K562 (cell line): Measurements from ENCODE around the gene ZC3H15. TPM values are rescaled to one million over a fixed set of nuclear protein-coding genes. Genes with fewer than 3 reads are reported as not detected.

Experiments
- ATAC-seq: fragments of 200-7000 bp; cut with Tn5 transposase; 3 replicates; pipeline ENCODE4 v1.9.1; 2020; ENCODE audit warnings: moderate library complexity
- BruUV-seq: library from RNA; stranded (reverse); fragments of 400-500 nt; replicated peaks from 2 replicates; lab custom pipeline; 2021; lab: Mats Ljungman, UMichigan
- CTCF ChIA-PET: fragments of 300-600 bp; formaldehyde crosslinking; extraction: SDS; loops from one replicate; lab custom pipeline; 2021; ENCODE audit warnings: low intra/inter-chr PET ratio; lab: Yijun Ruan, JAX
- POLR2A ChIA-PET: fragments of 300-600, 350-650 bp; sonication (Branson Sonifier 250); formaldehyde crosslinking; extraction: SDS; loops from one replicate; lab custom pipeline; 2021; ENCODE audit warnings: antibody characterized with exemption, inconsistent platforms; lab: Yijun Ruan, JAX
- DNase-seq, 4 experiments: peaks; one replicate each; pipeline versions ENCODE4 v3.0.0 to v3.0.0-alpha.2; 2011 to 2018; ENCODE audit warnings: low spot score in 3 of 4, mixed read lengths in 3 of 4; ENCODE audit errors: extremely low read depth in 1 of 4
- FAIRE-seq: peaks from 2 replicates; lab custom pipeline; 2011; peaks lifted over from hg19 to GRCh38; lab: Jason Lieb, UNC
- H2AFZ ChIP-seq: 2 replicates; pipeline ENCODE4 v1.6.0; 2011; ENCODE audit warnings: low read depth, low read length, control low read depth, inconsistent platforms
- H3K27ac ChIP-seq: fragments of 200-600 bp; 3 replicates; pipeline ENCODE4 v1.8.0; 2011; ENCODE audit warnings: low read depth, mild to moderate bottlenecking, control low read depth, inconsistent platforms, low read length, moderate library complexity, mixed read lengths; ENCODE audit errors: extremely low read depth
- H3K27me3 ChIP-seq, 2 experiments: fragments of 300-600 bp in 1 of 2; 2 replicates in 1 of 2; 3 replicates in 1 of 2; pipeline versions ENCODE4 v1.6.0 to v1.8.0; 2011; ENCODE audit warnings: inconsistent platforms in 2 of 2, low read length in 2 of 2, mild to moderate bottlenecking in 1 of 2, mixed read lengths in 1 of 2, moderate library complexity in 1 of 2; ENCODE audit not compliant: control insufficient read depth in 2 of 2, insufficient read depth in 2 of 2
- H3K36me3 ChIP-seq: fragments of 300-600 bp; 3 replicates; pipeline ENCODE4 v1.8.0; 2011; ENCODE audit warnings: mild to moderate bottlenecking, low read length, inconsistent platforms; ENCODE audit not compliant: control insufficient read depth, insufficient read depth
- H3K4me1 ChIP-seq, 2 experiments: fragments of 200-600 bp in 1 of 2; replicated peaks in 1 of 2; 2 replicates in 1 of 2; 3 replicates in 1 of 2; pipeline versions ENCODE4 v1.5.1 to v1.8.0; 2011; ENCODE audit warnings: inconsistent platforms in 2 of 2, low read length in 2 of 2, mild to moderate bottlenecking in 1 of 2, mixed read lengths in 1 of 2, moderate library complexity in 1 of 2; ENCODE audit not compliant: control insufficient read depth in 2 of 2, insufficient read depth in 2 of 2
- H3K4me2 ChIP-seq: 2 replicates; pipeline ENCODE4 v1.6.1; 2011; ENCODE audit warnings: low read length, control low read depth, inconsistent platforms, mixed read lengths; ENCODE audit not compliant: insufficient read depth
- H3K4me3 ChIP-seq: fragments of 200-600 bp; sonication (generic), shearing (Covaris generic); 2 replicates; pipeline ENCODE4 v1.5.1; 2016; ENCODE audit warnings: control low read depth, inconsistent platforms
- H3K79me2 ChIP-seq: fragments of 200-600 bp; 3 replicates; pipeline ENCODE4 v1.8.0; 2011; ENCODE audit warnings: low read length, inconsistent platforms; ENCODE audit not compliant: control insufficient read depth, insufficient read depth
- H3K9ac ChIP-seq, 2 experiments: 2 replicates each; pipeline versions ENCODE4 v1.6.0 to v1.6.1; 2011; ENCODE audit warnings: low read depth in 2 of 2, low read length in 2 of 2, control low read depth in 1 of 2, inconsistent platforms in 1 of 2, mild to moderate bottlenecking in 1 of 2, mixed read lengths in 1 of 2; ENCODE audit not compliant: insufficient read depth in 1 of 2
- H3K9me1 ChIP-seq: one replicate; pipeline ENCODE4 v1.6.0; 2011; ENCODE audit warnings: inconsistent platforms, mild to moderate bottlenecking, low read length, moderate library complexity; ENCODE audit not compliant: control insufficient read depth, insufficient read depth
- H3K9me3 ChIP-seq: replicated peaks from 2 replicates; pipeline ENCODE4 v1.5.1; 2011; ENCODE audit warnings: low read depth, low read length, inconsistent platforms; ENCODE audit not compliant: control insufficient read depth, insufficient read depth
- H4K20me1 ChIP-seq: replicated peaks from 2 replicates; pipeline ENCODE4 v1.6.1; 2011; ENCODE audit warnings: low read length, inconsistent platforms, mixed read lengths; ENCODE audit not compliant: control insufficient read depth, insufficient read depth
- CBFB ChIP-seq: sonication (generic); formaldehyde crosslinking; IDR thresholded peaks from 2 replicates; pipeline ENCODE4 v1.4.0; 2020; ENCODE audit warnings: mild to moderate bottlenecking, missing genetic modification reagents
- CHD2 ChIP-seq: IDR thresholded peaks from 2 replicates; pipeline ENCODE4 v1.6.1; 2011; ENCODE audit warnings: low read depth, low read length
- EHMT2 ChIP-seq: fragments of 450-650 bp; IDR thresholded peaks from 2 replicates; pipeline ENCODE4 v1.6.1; 2018; ENCODE audit warnings: antibody characterized with exemption
- FOXA3 ChIP-seq, 2 experiments: fragments of 450-650 bp in 1 of 2; sonication (generic) in 1 of 2; formaldehyde crosslinking; IDR thresholded peaks in 1 of 2; conservative IDR thresholded peaks in 1 of 2; 2 replicates each; pipeline versions ENCODE4 v1.4.0 to v1.8.0; 2020 to 2022; ENCODE audit warnings: mild to moderate bottlenecking in 2 of 2, missing genetic modification reagents in 1 of 2
- POLR3A ChIP-seq: IDR thresholded peaks from 2 replicates; pipeline ENCODE4 v1.6.1; 2011; ENCODE audit warnings: borderline replicate concordance, mild to moderate bottlenecking, moderate library complexity; ENCODE audit not compliant: insufficient read length, insufficient read depth; ENCODE audit errors: extremely low read depth
- SREBF1 ChIP-seq: fragments of 150-350 bp; IDR thresholded peaks from 2 replicates; pipeline ENCODE4 v1.6.1; 2014; ENCODE audit warnings: antibody characterized with exemption, low read depth, low read length, borderline replicate concordance
- TOE1 ChIP-seq, 2 experiments: fragments of 450-650 bp in 1 of 2; sonication (generic) in 1 of 2; formaldehyde crosslinking in 1 of 2; IDR thresholded peaks; 2 replicates each; pipeline versions ENCODE4 v1.7.1 to v1.8.0; 2016 to 2022; ENCODE audit warnings: borderline replicate concordance in 2 of 2, mild to moderate bottlenecking in 2 of 2, antibody characterized with exemption in 1 of 2, inconsistent platforms in 1 of 2, low read depth in 1 of 2, missing genetic modification reagents in 1 of 2, moderate library complexity in 1 of 2
- ZFP1 ChIP-seq: fragments of 450-650 bp; formaldehyde crosslinking; IDR thresholded peaks from 2 replicates; pipeline ENCODE4 v1.4.0; 2020; ENCODE audit warnings: mild to moderate bottlenecking, mixed read lengths
- ZNF133 ChIP-seq: fragments of 250-450 bp; sonication (Bioruptor Pico); IDR thresholded peaks from 2 replicates; pipeline ENCODE4 v1.4.0; 2020; ENCODE audit warnings: mild to moderate bottlenecking
- ZNF134 ChIP-seq: fragments of 250-450 bp; sonication (Bioruptor Pico); conservative IDR thresholded peaks from 2 replicates; pipeline ENCODE4 v1.4.0; 2020
- ZNF584 ChIP-seq: fragments of 200-800 bp; sonication (Bioruptor generic); IDR thresholded peaks from 2 replicates; pipeline ENCODE4 v1.6.1; 2016; ENCODE audit warnings: low read depth, mild to moderate bottlenecking, missing genetic modification characterization, missing compliant biosample characterization
- ZNF707 ChIP-seq: fragments of 250-450 bp; sonication (Bioruptor Pico); conservative IDR thresholded peaks from 2 replicates; pipeline ENCODE4 v1.8.0; 2022; ENCODE audit warnings: inconsistent platforms, mild to moderate bottlenecking, moderate library complexity
- ZSCAN29 ChIP-seq: fragments of 450-650 bp; IDR thresholded peaks from 2 replicates; pipeline ENCODE4 v1.6.1; 2017
- WGBS: fragments of 100-300 bp; shearing (Covaris generic); methylation state at CpG from one replicate; pipeline ENCODE4 v1.1.6; 2016; ENCODE audit warnings: low coverage, mixed read lengths; ENCODE audit not compliant: insufficient coverage; ENCODE audit errors: missing lambda C conversion rate; 5-methylcytosine and 5-hydroxymethylcytosine counted together
- in situ Hi-C: fragments of 300-500 bp; cut with MboI; formaldehyde crosslinking; loops from 4 replicates; pipeline ENCODE4 v1.15.0; 2018; ENCODE audit warnings: inconsistent platforms, mixed read lengths
- intact Hi-C: fragments of 100-400 bp; cut with micrococcal nuclease; formaldehyde crosslinking; loops from 2 replicates; pipeline ENCODE4 v1.14.2; 2022
- polyA plus RNA-seq, 8 experiments: library from polyadenylated mRNA; depleted of rRNA in 4 of 8; stranded (reverse) in 5 of 8; unstranded in 3 of 8; fragments of >200 nt; fragmentation: Nextera tagmentation in 2 of 8; fragmentation: Illumina TruSeq in 1 of 8; extraction: Ambion mirVana in 2 of 8; extraction: Trizol in 1 of 8; gene quantifications; 2 replicates each; pipeline versions ENCODE4 v1.2.1 to v1.2.3, GENCODE V29; 2011 to 2014; ENCODE audit warnings: inconsistent platforms in 1 of 8, missing spikeins in 1 of 8
- total RNA-seq, 7 experiments: library from RNA; depleted of rRNA in 6 of 7; stranded (reverse); fragments of >200 nt in 6 of 7; fragmentation: Illumina TruSeq in 2 of 7; extraction: Trizol in 2 of 7; gene quantifications; 2 replicates each; pipeline versions ENCODE4 v1.2.1 to v1.2.3, GENCODE V29; 2011 to 2021; ENCODE audit warnings: low replicate concordance in 1 of 7
- TF ChIP-seq, protein P1 (sequence below): fragments of 250-450 bp; sonication (Bioruptor Pico); IDR thresholded peaks from 2 replicates; pipeline ENCODE4 v1.8.0; 2022; ENCODE audit warnings: moderate library complexity, mild to moderate bottlenecking, inconsistent platforms
- TF ChIP-seq, protein P2 (sequence below): fragments of 150-350 bp; conservative IDR thresholded peaks from 2 replicates; pipeline ENCODE4 v1.6.1; 2014; ENCODE audit warnings: low read length

Gene ZC3H15
- total and polyA plus RNA-seq, 9 of the 15 experiments (the other 6 are each of a cell fraction or from before 2014, with no cell fraction given) = 132 to 286 (median 189) TPM

DNA sequence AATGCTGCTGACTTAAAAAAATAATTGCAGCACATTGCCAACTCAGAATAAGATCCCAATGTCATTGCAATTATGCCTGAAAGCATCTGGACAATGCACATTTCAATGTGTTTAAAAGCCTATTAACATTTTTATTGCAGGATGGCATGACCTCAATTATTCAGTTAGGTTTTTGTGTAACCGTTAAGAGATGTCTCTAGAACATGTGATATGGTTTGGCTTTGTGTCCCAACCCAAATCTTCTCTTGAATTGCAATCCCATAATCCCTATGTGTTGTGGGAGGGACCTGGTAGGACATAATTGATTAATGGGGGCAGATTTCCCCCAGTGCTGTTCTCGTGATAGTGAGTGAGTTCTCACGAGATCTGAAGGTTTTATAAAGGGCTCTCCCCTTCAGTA is 43.2 kb upstream of the ZC3H15 start:
- no peaks in the 10 kb centered on the region for H3K27me3 ChIP-seq
- ChIA-PET POLR2A (no interaction called here), CTCF (no interaction called here)
- 28% methylated on average over 3 of the region's 3 CpGs for WGBS
- no peaks in the 10 kb centered on the region for H3K36me3 ChIP-seq
- no TSS peak for BruUV-seq
- FAIRE-seq = no peak
- H3K9me1 ChIP-seq = no peaks in the 10 kb centered on the region
- TF ChIP-seq ZNF133 (CRISPR knock-in tag) = no peak
- peak; percentile 65 for TF ChIP-seq CHD2
- no peak for TF ChIP-seq ZNF707 (CRISPR knock-in tag)
- TF ChIP-seq SREBF1 = no peak
- no peaks in the 10 kb centered on the region for H4K20me1 ChIP-seq
- H3K4me1 ChIP-seq = peaks cover 0 to 5% of the 10 kb centered on the region in 2 experiments; a peak in 2 of 5 replicates
- H3K79me2 ChIP-seq = no peaks in the 10 kb centered on the region
- ATAC-seq = no peak
- no peak overlapping the region for H2AFZ ChIP-seq
- no peak overlapping the region for H3K4me3 ChIP-seq
- H3K9me3 ChIP-seq = peaks cover 17% of the 10 kb centered on the region
- no peak overlapping the region for H3K4me2 ChIP-seq
- intact Hi-C loops = no loop called here
- no peak for DNase-seq
- H3K27ac ChIP-seq = no peak overlapping the region
- H3K9ac ChIP-seq = no peak overlapping the region
- in situ Hi-C loops = no loop called here

DNA sequence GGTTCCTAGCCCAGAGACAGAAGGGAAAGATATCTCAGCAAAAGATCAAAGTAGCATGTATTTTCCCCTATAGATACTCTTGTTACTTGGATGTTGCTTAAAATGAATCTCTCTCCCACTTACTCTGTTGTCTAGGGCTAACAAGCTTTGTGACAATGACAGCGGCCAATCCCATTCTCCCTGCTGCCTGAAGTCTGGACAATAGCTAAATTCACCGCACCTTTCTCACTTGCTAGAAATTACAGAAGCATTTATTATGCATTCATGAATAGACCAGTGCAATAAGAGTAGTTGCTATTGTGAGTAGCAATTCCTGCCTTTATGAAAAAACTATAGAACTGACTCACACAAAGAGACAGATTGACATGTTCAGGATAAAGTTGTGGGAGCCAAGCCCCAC is 42.2 kb upstream of the ZC3H15 start:
- H3K9ac ChIP-seq = no peak overlapping the region
- no peaks in the 10 kb centered on the region for H3K79me2 ChIP-seq
- H3K27ac ChIP-seq = no peak overlapping the region
- FAIRE-seq = no peak
- no peak overlapping the region for H3K4me2 ChIP-seq
- ChIA-PET CTCF (no interaction called here), POLR2A (no interaction called here)
- peaks cover 9% of the 10 kb centered on the region for H3K9me3 ChIP-seq
- no peaks in the 10 kb centered on the region for H3K9me1 ChIP-seq
- intact Hi-C loops = no loop called here
- H3K36me3 ChIP-seq = no peaks in the 10 kb centered on the region
- ATAC-seq = no peak
- WGBS = 48% methylated on average over 2 of the region's 2 CpGs
- in situ Hi-C loops = no loop called here
- H2AFZ ChIP-seq = no peak overlapping the region
- DNase-seq = no peak
- no TSS peak for BruUV-seq
- H3K4me1 ChIP-seq = peaks cover 0 to 5% of the 10 kb centered on the region in 2 experiments; a peak in 2 of 5 replicates
- H3K4me3 ChIP-seq = no peak overlapping the region
- H4K20me1 ChIP-seq = no peaks in the 10 kb centered on the region
- no peaks in the 10 kb centered on the region for H3K27me3 ChIP-seq
- no peak for TF ChIP-seq TOE1 (IDR thresholded peaks at IDR 0.05; ENCODE audit: borderline replicate concordance)
- no peak for TF ChIP-seq TOE1 (CRISPR knock-in tag; IDR thresholded peaks at IDR 0.05; ENCODE audit: borderline replicate concordance, low read depth)
- no peak for TF ChIP-seq EHMT2
- TF ChIP-seq ZFP1 (CRISPR knock-in tag) = no peak
- TF ChIP-seq FOXA3 (CRISPR knock-in tag; conservative IDR thresholded peaks at IDR 0.05 in 1 of 2, IDR thresholded peaks at IDR 0.05 in 1 of 2) = no peak
- TF ChIP-seq, protein P1, sequence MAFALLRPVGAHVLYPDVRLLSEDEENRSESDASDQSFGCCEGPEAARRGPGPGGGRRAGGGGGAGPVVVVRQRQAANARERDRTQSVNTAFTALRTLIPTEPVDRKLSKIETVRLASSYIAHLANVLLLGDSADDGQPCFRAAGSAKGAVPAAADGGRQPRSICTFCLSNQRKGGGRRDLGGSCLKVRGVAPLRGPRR = no peak
- no peak for TF ChIP-seq CBFB (CRISPR knock-in tag)
- no peak for TF ChIP-seq ZNF584
- no peak for TF ChIP-seq ZSCAN29
- TF ChIP-seq POLR3A = no peak
- TF ChIP-seq, protein P2, sequence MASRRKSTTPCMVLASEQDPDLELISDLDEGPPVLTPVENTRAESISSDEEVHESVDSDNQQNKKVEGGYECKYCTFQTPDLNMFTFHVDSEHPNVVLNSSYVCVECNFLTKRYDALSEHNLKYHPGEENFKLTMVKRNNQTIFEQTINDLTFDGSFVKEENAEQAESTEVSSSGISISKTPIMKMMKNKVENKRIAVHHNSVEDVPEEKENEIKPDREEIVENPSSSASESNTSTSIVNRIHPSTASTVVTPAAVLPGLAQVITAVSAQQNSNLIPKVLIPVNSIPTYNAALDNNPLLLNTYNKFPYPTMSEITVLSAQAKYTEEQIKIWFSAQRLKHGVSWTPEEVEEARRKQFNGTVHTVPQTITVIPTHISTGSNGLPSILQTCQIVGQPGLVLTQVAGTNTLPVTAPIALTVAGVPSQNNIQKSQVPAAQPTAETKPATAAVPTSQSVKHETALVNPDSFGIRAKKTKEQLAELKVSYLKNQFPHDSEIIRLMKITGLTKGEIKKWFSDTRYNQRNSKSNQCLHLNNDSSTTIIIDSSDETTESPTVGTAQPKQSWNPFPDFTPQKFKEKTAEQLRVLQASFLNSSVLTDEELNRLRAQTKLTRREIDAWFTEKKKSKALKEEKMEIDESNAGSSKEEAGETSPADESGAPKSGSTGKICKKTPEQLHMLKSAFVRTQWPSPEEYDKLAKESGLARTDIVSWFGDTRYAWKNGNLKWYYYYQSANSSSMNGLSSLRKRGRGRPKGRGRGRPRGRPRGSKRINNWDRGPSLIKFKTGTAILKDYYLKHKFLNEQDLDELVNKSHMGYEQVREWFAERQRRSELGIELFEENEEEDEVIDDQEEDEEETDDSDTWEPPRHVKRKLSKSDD = no peak
- no peak for TF ChIP-seq ZNF134
